Uterus (tissue), 4 donors: Measurements from ENCODE around the gene FBN1. TPM values are rescaled to one million over a fixed set of nuclear protein-coding genes. Genes with fewer than 3 reads are reported as not detected.

Source experiments
- DNase-seq, 2 donors: peaks; one replicate each; pipeline ENCODE4 v3.0.0-alpha.2; 2019 to 2020
- H3K27ac ChIP-seq, 2 donors: fragments of 200-600 bp; sonication (generic); 1 replicate in 1 of 2; 2 replicates in 1 of 2; pipeline ENCODE4 v1.5.1; 2016 to 2018
- H3K27me3 ChIP-seq, 2 donors: fragments of 200-600 bp; sonication (generic); one replicate each; pipeline ENCODE4 v1.5.1; 2018 to 2019; ENCODE audit warnings: control low read depth in 1 of 2
- H3K36me3 ChIP-seq, 2 donors: fragments of 200-600 bp; sonication (generic); one replicate each; pipeline ENCODE4 v1.5.1; 2019; ENCODE audit warnings: control low read depth in 1 of 2
- H3K4me1 ChIP-seq, 2 donors: fragments of 200-600 bp; sonication (generic); one replicate each; pipeline ENCODE4 v1.5.1; 2018 to 2019; ENCODE audit warnings: control low read depth in 1 of 2
- H3K4me3 ChIP-seq, 2 donors: fragments of 200-600 bp; sonication (generic); 1 replicate in 1 of 2; 2 replicates in 1 of 2; pipeline ENCODE4 v1.5.1; 2018 to 2019; ENCODE audit warnings: mild to moderate bottlenecking in 1 of 2
- H3K9me3 ChIP-seq, 2 donors: fragments of 200-600 bp; sonication (generic); one replicate each; pipeline ENCODE4 v1.5.1; 2019; ENCODE audit warnings: control low read depth in 1 of 2
- CTCF ChIP-seq, 4 experiments: fragments of 200-600 bp in 2 of 4; fragments of 450-650 bp in 2 of 4; sonication (generic) in 2 of 4; IDR thresholded peaks; one replicate each; pipeline ENCODE4 v1.5.1; 2016 to 2019; ENCODE audit warnings: antibody characterized with exemption in 4 of 4, mild to moderate bottlenecking in 2 of 4, moderate library complexity in 1 of 4
- POLR2A ChIP-seq, 2 donors: fragments of 450-650 bp; IDR thresholded peaks; one replicate each; pipeline ENCODE4 v1.6.1; 2016; ENCODE audit warnings: antibody characterized with exemption in 2 of 2, mild to moderate bottlenecking in 1 of 2, moderate library complexity in 1 of 2
- intact Hi-C: fragments of 100-400 bp; cut with DNase I; formaldehyde crosslinking; loops from one replicate; pipeline ENCODE4 v1.15.1; 2023; ENCODE audit warnings: low total_unique reads
- total RNA-seq, 4 donors: library from RNA; depleted of rRNA in 3 of 4; stranded (reverse); fragments of >200 nt in 3 of 4; gene quantifications; one replicate each; pipeline versions ENCODE4 v1.1.0 to v1.2.4, GENCODE V29; 2014 to 2023
- donor health status: DM: yes; HTN: yes; CAD: no.

The FBN1 gene
- total RNA-seq, 4 donors from 2014 or later: 76.3 to 584 (median 95.8) TPM

GRCh38 chr15:48627260-48627940 is 18.1 kb downstream of the FBN1 start:
- TF ChIP-seq CTCF (IDR thresholded peaks at IDR 0.05) (no peak), POLR2A (IDR thresholded peaks at IDR 0.05) (no peak)
- DNase-seq: no peak
- no peaks in the 10 kb centered on the region for H3K36me3 ChIP-seq
- H3K4me3 ChIP-seq: no peak overlapping the region
- no peaks in the 10 kb centered on the region for H3K27me3 ChIP-seq
- intact Hi-C loops: no loop called here
- no peaks in the 10 kb centered on the region for H3K9me3 ChIP-seq
- H3K27ac ChIP-seq: peak overlapping the region in 1 of 2 donors; percentile 24
- no peaks in the 10 kb centered on the region for H3K4me1 ChIP-seq

GRCh38 chr15:48625126-48625525 is 20.4 kb downstream of the FBN1 start:
- Histone ChIP-seq H3K27ac (no peak overlapping the region), H3K27me3 (no peaks in the 10 kb centered on the region), H3K4me1 (no peaks in the 10 kb centered on the region), H3K36me3 (no peaks in the 10 kb centered on the region), H3K4me3 (no peak overlapping the region), H3K9me3 (no peaks in the 10 kb centered on the region)
- no peak for DNase-seq
- intact Hi-C loops: no loop called here
- no peak for TF ChIP-seq CTCF (IDR thresholded peaks at IDR 0.05)
- no peak for TF ChIP-seq POLR2A (IDR thresholded peaks at IDR 0.05)

GRCh38 chr15:48624700-48625099 is 20.8 kb downstream of the FBN1 start:
- DNase-seq: no peak

GRCh38 chr15:48623456-48623855 is 22.1 kb downstream of the FBN1 start:
- Histone ChIP-seq H3K4me1 (peaks cover 0 to 4% of the 10 kb centered on the region in 2 donors), H3K27ac (no peak overlapping the region), H3K9me3 (no peaks in the 10 kb centered on the region), H3K4me3 (no peak overlapping the region), H3K36me3 (no peaks in the 10 kb centered on the region), H3K27me3 (no peaks in the 10 kb centered on the region)
- intact Hi-C loops: no loop called here
- TF ChIP-seq CTCF (IDR thresholded peaks at IDR 0.05): no peak
- TF ChIP-seq POLR2A (IDR thresholded peaks at IDR 0.05): no peak
- DNase-seq: no peak

More at GRCh38 chr15:48624700-48625099, 20.8 kb downstream of the FBN1 start:
- H3K4me3 ChIP-seq: no peak overlapping the region
- H3K27ac ChIP-seq: no peak overlapping the region
- no peaks in the 10 kb centered on the region for H3K27me3 ChIP-seq
- no peak for TF ChIP-seq CTCF (IDR thresholded peaks at IDR 0.05)
- TF ChIP-seq POLR2A (IDR thresholded peaks at IDR 0.05): no peak
- H3K36me3 ChIP-seq: no peaks in the 10 kb centered on the region
- H3K4me1 ChIP-seq: no peaks in the 10 kb centered on the region
- intact Hi-C loops: no loop called here
- H3K9me3 ChIP-seq: no peaks in the 10 kb centered on the region

- DNase-seq: no peak
- TF ChIP-seq CTCF (IDR thresholded peaks at IDR 0.05): no peak
- no peak overlapping the region for H3K27ac ChIP-seq
- H3K4me3 ChIP-seq: no peak overlapping the region
- intact Hi-C loops: no loop called here
- peaks cover 0 to 4% of the 10 kb centered on the region in 2 donors for H3K4me1 ChIP-seq
- H3K36me3 ChIP-seq: no peaks in the 10 kb centered on the region
- no peaks in the 10 kb centered on the region for H3K27me3 ChIP-seq
- H3K9me3 ChIP-seq: no peaks in the 10 kb centered on the region
These were observed 23.3 kb downstream of the FBN1 start for GRCh38 chr15:48622237-48622636.
